A673 (cell line): ENCODE measurements around the gene MRPS26. TPM values are rescaled to one million over a fixed set of nuclear protein-coding genes. Genes with fewer than 3 reads are reported as not detected.

ENCODE experiments used
- BruUV-seq: library from RNA; stranded (reverse); fragments of 400-500 nt; replicated peaks from 2 replicates; lab custom pipeline; 2021; lab: Mats Ljungman, UMichigan
- CTCF ChIA-PET: fragments of 300-600 bp; sonication (Branson Sonifier 250); formaldehyde crosslinking; loops from one replicate; lab custom pipeline; 2022; ENCODE audit warnings: antibody characterized with exemption; lab: Charles Lee
- POLR2A ChIA-PET: fragments of 300-600 bp; sonication (Branson Sonifier 250); formaldehyde crosslinking; loops from one replicate; lab custom pipeline; 2022; ENCODE audit warnings: antibody characterized with exemption; ENCODE audit not compliant: low non-redundant PET; lab: Charles Lee
- DNase-seq: peaks from one replicate; pipeline ENCODE4 v3.0.0-alpha.2; 2015; ENCODE audit warnings: low spot score
- H3K27ac ChIP-seq: fragments of 200-600 bp; sonication (generic); 2 replicates; pipeline ENCODE4 v1.5.1; 2016; ENCODE audit warnings: mixed run types, low read depth, mild to moderate bottlenecking, mixed read lengths, antibody characterized with exemption, low read length; ENCODE audit not compliant: poor library complexity, severe bottlenecking
- H3K27me3 ChIP-seq: fragments of 200-600 bp; sonication (generic); replicated peaks from 2 replicates; pipeline ENCODE4 v1.6.1; 2017; ENCODE audit warnings: mixed run types, low read depth, mild to moderate bottlenecking, mixed read lengths, antibody characterized with exemption, low read length; ENCODE audit not compliant: insufficient read depth, poor library complexity
- H3K36me3 ChIP-seq: fragments of 200-600 bp; sonication (generic); 2 replicates; pipeline ENCODE4 v1.6.1; 2016; ENCODE audit warnings: mixed run types, mild to moderate bottlenecking, mixed read lengths, antibody characterized with exemption, low read length; ENCODE audit not compliant: insufficient read depth, poor library complexity, severe bottlenecking
- H3K4me1 ChIP-seq: fragments of 200-600 bp; sonication (generic); 2 replicates; pipeline ENCODE4 v1.6.1; 2017; ENCODE audit warnings: mixed run types, mild to moderate bottlenecking, mixed read lengths, antibody characterized with exemption, low read length; ENCODE audit not compliant: insufficient read depth, poor library complexity, severe bottlenecking
- H3K4me3 ChIP-seq: fragments of 200-600 bp; sonication (generic); 2 replicates; pipeline ENCODE4 v1.5.1; 2016; ENCODE audit warnings: low read depth, mixed run types, mild to moderate bottlenecking, mixed read lengths, low read length; ENCODE audit not compliant: poor library complexity, severe bottlenecking
- H3K9me3 ChIP-seq: fragments of 200-600 bp; sonication (generic); 2 replicates; pipeline ENCODE4 v1.6.1; 2016; ENCODE audit warnings: mixed run types, low read depth, mild to moderate bottlenecking, mixed read lengths, antibody characterized with exemption, low read length; ENCODE audit not compliant: poor library complexity, severe bottlenecking
- EZH2 ChIP-seq: fragments of 200-600 bp; sonication (generic); IDR thresholded peaks from 2 replicates; pipeline ENCODE4 v1.6.1; 2017; ENCODE audit warnings: borderline replicate concordance, low read depth, mild to moderate bottlenecking, mixed read lengths, antibody characterized with exemption, low read length; ENCODE audit not compliant: poor library complexity, severe bottlenecking
- intact Hi-C: fragments of 100-400 bp; cut with micrococcal nuclease; formaldehyde crosslinking; loops from one replicate; pipeline ENCODE4 v1.10.0; 2022; ENCODE audit not compliant: unreplicated experiment
- total RNA-seq: library from RNA; stranded (reverse); gene quantifications from 2 replicates; pipeline ENCODE4 v1.2.3, GENCODE V29; 2021
- TF ChIP-seq, protein P1 (sequence below): fragments of 300-800, 200-600 bp; sonication (generic); conservative IDR thresholded peaks from 2 replicates; pipeline ENCODE4 v1.5.1; 2017; ENCODE audit warnings: low read depth, mild to moderate bottlenecking, antibody characterized with exemption, low read length, moderate library complexity, mixed read lengths

MRPS26 gene
- total RNA-seq, 1 experiment from 2014 or later = 73.4 TPM

GRCh38 chr20:3040086-3040485 is 5.8 kb upstream of the MRPS26 start:
- DNase-seq = no peak
- no peak for TF ChIP-seq EZH2
- TF ChIP-seq, protein P1, sequence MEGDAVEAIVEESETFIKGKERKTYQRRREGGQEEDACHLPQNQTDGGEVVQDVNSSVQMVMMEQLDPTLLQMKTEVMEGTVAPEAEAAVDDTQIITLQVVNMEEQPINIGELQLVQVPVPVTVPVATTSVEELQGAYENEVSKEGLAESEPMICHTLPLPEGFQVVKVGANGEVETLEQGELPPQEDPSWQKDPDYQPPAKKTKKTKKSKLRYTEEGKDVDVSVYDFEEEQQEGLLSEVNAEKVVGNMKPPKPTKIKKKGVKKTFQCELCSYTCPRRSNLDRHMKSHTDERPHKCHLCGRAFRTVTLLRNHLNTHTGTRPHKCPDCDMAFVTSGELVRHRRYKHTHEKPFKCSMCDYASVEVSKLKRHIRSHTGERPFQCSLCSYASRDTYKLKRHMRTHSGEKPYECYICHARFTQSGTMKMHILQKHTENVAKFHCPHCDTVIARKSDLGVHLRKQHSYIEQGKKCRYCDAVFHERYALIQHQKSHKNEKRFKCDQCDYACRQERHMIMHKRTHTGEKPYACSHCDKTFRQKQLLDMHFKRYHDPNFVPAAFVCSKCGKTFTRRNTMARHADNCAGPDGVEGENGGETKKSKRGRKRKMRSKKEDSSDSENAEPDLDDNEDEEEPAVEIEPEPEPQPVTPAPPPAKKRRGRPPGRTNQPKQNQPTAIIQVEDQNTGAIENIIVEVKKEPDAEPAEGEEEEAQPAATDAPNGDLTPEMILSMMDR = no peak
- BruUV-seq = no TSS peak
- H3K36me3 ChIP-seq = peaks cover 28% of the 10 kb centered on the region
- no peaks in the 10 kb centered on the region for H3K9me3 ChIP-seq
- ChIA-PET POLR2A (no interaction called here), CTCF (no interaction called here)
- intact Hi-C loops = no loop called here
- no peak overlapping the region for H3K4me3 ChIP-seq
- no peaks in the 10 kb centered on the region for H3K4me1 ChIP-seq
- no peak overlapping the region for H3K27ac ChIP-seq
- no peaks in the 10 kb centered on the region for H3K27me3 ChIP-seq

DNA sequence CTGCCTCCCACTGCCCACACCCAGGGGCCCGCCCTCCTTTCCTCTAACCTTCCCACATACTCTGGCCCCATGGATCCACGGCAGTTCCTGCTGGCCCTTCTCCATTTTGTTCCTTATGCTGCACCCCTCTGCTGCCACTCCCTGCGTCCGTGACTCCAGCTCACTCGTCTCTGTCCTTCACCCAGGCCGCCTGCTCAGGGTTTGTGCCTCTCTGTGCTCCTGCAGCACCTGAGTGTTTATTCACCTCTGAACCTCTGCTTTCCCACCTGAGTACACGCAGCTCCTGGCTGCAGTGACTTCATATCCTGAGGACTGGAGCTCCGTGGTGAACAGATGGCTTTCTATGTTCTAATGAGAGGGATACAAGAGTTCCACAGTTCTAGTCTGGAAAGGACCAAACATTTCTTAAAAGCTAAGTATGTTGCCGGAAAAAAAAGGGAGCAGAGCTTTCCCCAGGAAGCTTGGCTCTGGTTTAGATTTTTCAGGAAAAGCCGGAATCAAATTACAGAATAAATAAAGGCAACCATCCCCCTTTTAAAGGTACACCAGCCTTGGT is 3.9 kb upstream of the MRPS26 start:
- Histone ChIP-seq H3K4me3 (no peak overlapping the region), H3K4me1 (peaks cover under 1% of the 10 kb centered on the region), H3K27me3 (no peaks in the 10 kb centered on the region), H3K27ac (peak overlapping the region; percentile 29), H3K36me3 (peaks cover 11% of the 10 kb centered on the region), H3K9me3 (no peaks in the 10 kb centered on the region)
- TF ChIP-seq EZH2 = no peak
- TF ChIP-seq, protein P1 = no peak
- CTCF ChIA-PET = no interaction called here
- BruUV-seq = no TSS peak
- POLR2A ChIA-PET = no interaction called here
- intact Hi-C loops = no loop called here
- DNase-seq = no peak

DNA sequence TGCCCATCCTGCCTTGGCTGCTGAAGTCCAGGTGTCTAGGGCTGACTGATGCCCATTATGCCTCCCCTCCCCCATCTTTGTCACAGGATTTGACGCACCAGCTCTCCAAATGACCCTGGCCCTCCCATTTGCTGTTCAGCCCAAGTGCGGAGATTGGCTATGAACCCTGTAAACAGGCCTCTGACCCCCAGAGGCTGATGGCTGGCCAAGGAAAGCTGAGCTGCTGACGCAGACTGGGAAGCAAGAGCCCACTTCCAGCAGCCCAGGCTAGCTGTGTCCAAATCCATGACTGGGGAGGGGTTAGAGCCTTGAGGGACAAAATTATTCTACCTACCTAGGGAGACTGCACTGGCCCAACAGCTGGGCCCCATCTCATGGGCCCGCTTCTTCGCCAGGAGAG is 3.2 kb upstream of the MRPS26 start:
- TF ChIP-seq EZH2 = no peak
- TF ChIP-seq, protein P1 = no peak
- BruUV-seq = no TSS peak
- ChIA-PET CTCF (no interaction called here), POLR2A (no interaction called here)
- peaks cover 10% of the 10 kb centered on the region for H3K36me3 ChIP-seq
- no peak overlapping the region for H3K27ac ChIP-seq
- no peaks in the 10 kb centered on the region for H3K27me3 ChIP-seq
- H3K4me3 ChIP-seq = no peak overlapping the region
- H3K4me1 ChIP-seq = peaks cover 2% of the 10 kb centered on the region
- no peak for DNase-seq
- intact Hi-C loops = no loop called here
- H3K9me3 ChIP-seq = no peaks in the 10 kb centered on the region
